GM18519 (cell line): ENCODE measurements around the gene LIN7C.
A peak's percentile ranks its signal among the peaks of the same experiment; 100 is the strongest.

Source experiments
- ATAC-seq: cut with Tn5 transposase; IDR thresholded peaks from one replicate; pipeline ENCODE4 v1.9.1; 2021; ENCODE audit warnings: mild to moderate bottlenecking, moderate library complexity; ENCODE audit not compliant: unreplicated experiment, low FRiP score

LIN7C gene

GRCh38 chr11:27512238-27512637, 5.7 kb upstream of the LIN7C start:
- ATAC-seq: no peak

- ATAC-seq: no peak
Observed at GRCh38 chr11:27509908-27510307, 3.3 kb upstream of the LIN7C start.

- ATAC-seq: no peak
Observed at GRCh38 chr11:27507557-27508322, 1.2 kb upstream of the LIN7C start.

DNA sequence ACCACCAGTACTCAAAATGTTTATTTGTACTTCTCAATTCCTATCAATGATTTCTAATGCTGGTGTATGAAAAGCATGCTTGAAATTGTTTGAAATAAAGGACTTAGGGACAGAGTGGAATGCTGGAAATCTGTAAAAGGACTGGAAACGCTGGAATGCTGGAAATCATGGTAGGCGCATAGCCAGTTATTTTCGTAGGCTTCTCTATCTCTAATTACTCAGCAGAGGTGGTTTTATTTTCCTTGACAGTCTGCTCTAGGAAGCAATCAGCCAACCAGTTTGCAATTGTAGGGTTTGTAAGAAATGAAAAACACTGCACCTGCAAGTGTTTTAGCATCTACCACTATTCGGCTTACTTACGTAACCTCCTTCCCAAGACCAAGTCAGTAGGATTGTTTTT, 788 bp downstream of the LIN7C start:
- ATAC-seq: peak; percentile 2

GRCh38 chr11:27504205-27504604, 2.4 kb downstream of the LIN7C start:
- ATAC-seq: no peak

GRCh38 chr11:27501100-27501499, 5.5 kb downstream of the LIN7C start:
- no peak for ATAC-seq

DNA sequence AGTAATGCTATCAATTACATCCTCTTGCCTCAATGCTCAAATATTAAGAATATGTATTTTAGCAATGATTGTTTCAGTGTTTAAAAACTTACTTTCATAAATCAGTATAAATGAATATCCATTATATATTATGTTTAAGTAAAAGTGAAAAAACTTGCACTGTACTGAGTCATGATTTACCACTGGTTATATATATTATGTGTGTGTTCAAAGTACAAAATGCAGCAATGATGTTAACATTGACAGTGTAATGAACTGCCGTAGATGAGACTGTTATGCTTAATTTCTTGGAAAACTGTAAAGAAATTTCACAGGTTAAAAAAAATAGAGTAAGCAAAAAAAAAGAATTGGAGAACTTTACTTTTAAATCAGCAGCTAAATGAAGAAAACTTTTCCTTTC, 8.7 kb downstream of the LIN7C start:
- ATAC-seq: no peak

DNA sequence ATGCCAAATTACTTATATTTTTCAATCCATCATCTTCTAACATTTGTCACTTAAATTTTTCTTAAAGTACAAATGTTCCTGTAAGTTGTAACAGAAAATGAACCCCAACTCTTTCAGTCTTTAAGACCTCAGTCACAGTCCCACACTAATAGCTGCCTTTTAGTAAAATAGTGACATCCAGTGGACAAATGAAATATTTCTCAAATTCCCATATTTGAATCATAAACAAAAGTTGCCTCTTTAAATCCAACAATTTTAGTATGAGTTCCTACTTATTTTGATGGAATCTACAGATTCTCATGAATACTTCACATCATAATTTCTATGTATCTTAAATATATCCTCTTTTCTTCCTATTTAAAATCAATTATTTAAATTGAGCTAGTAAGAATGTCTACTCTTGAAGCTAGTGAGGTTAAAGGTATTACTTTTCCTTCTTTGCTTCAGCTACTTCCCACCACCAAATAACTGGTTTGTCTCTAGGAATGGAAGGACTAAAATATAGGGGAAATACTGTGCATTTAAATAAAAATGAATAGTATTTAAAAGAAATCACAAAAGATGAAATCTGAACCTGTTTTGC, 9.2 kb downstream of the LIN7C start:
- peak; percentile 70 for ATAC-seq

DNA sequence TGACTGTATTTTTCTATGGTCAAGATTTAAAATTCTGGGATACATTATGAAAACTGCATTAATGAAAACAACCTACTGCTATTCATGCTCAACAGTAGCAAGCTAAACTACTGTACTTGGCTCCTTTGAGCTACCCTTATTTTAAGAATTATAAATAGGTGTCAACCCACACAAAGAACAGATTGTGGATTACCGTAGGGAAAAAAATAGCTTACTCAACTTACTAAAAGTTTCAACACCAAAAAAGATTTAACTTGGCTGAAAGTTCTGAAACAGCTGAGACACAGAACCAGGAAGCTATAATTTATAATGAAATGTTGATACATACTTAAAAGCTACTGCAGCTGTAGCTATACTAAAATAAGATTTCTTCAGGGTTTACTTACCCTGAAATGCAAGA, 10.1 kb downstream of the LIN7C start:
- ATAC-seq: no peak

DNA sequence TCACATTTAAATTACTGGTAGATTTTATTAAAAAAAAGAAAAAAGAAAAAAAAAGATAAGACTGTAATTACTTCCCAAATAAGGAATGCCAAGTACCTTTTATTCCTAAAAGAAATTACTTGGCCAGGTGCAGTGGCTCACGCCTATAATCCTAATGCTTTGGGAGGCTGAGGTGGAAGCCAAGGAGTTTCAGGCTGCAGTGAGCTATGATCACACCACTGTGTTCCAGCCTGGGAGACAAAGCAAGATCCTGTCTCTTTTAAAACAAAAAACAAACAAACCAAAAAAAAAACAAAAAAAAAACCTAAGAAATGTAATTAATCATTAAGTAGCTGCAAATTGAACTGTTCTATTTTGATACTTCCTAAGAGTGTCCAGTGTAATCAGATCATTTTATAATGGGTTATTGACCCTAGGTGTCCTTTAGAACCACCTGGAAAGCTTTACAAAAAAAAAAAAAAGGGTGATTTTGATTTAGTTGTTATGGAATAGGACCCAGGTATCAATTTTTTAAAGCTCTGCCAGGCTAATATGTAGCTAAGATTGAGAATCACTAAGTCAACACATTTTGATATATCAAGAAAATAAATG, 10.8 kb downstream of the LIN7C start:
- ATAC-seq: no peak

- no peak for ATAC-seq
Observed at GRCh38 chr11:27489092-27489491, 17.5 kb downstream of the LIN7C start.

DNA sequence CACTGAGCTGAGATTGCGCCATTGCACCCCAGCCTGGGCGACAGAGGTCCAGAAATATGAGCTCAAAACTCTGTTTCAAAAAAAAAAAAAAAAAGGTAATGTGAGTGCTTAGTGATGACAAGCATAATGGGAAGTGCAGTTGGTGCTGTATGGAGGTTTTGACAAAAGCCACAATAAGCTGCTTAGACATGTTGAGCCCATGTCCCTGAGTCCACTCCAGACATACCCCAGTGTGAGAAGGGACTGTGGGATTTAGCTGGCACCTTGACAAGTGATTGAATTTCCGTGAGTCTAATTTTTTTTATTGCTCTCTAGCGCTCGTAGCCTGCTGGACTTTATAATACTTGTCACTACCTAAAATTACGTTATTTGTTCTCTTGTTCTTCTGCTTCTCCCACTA, 18.9 kb downstream of the LIN7C start:
- ATAC-seq: no peak

- peak; percentile 51 for ATAC-seq
Observed at GRCh38 chr11:27485930-27486773, 20.4 kb downstream of the LIN7C start.

- no peak for ATAC-seq
Observed at GRCh38 chr11:27482793-27483192, 23.8 kb downstream of the LIN7C start.

GRCh38 chr11:27481992-27482391, 24.6 kb downstream of the LIN7C start:
- ATAC-seq: no peak

GRCh38 chr11:27477831-27478230, 28.7 kb downstream of the LIN7C start:
- no peak for ATAC-seq

DNA sequence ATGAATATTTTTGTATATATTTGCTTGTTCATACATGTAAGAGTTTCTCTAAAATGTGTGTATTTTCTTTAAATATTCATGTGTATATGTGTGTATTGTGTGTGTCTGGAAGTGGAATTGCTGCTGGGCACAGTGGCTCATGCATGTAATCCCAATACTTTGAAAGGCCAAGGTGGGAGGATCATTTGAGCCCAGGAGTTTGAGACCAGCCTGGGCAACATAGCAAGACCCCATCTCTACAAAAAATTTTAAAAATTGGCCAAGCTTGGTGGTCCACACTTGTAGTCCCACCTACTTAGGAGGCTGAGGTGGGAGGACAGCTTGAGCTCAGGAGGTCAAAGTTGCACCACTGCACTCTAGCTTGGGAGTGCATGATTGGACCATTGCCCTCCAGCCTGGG, 29.3 kb downstream of the LIN7C start:
- ATAC-seq: no peak

GRCh38 chr11:27475622-27476021, 30.9 kb downstream of the LIN7C start:
- ATAC-seq: no peak

DNA sequence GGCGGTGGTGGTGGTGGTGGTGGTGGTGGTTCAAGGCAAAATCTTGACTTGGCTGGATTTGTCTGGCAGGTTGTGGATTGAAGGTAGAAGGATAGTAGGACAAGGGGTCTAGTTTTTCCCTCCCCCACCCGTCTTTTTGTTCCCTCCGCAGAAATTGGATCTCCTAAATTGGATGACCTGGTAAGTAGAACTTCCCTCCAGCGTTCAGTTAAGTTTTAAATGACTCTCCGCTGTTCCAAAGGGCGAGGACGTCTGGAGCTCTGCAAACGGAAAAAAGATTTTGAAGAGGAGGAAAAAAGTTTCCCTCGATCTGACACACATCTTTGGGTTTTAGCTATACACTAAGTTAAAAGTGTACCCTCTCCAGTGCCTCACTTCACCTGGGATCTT, 33.6 kb downstream of the LIN7C start:
- no peak for ATAC-seq

- ATAC-seq: peak; percentile 65
Observed at GRCh38 chr11:27472398-27473016, 34.1 kb downstream of the LIN7C start, which contains the start of gene LGR4. TSS of gene LGR4 (minus strand) at chr11:27472790. CDS start at chr11:27472302, 488 bp downstream.
